GM12892 (cell line): Measurements from ENCODE around the gene ZNF57.

Experiments used
- POLR2A ChIP-seq: IDR thresholded peaks from 2 replicates; pipeline ENCODE4 v1.6.1; 2011; ENCODE audit warnings: low read depth, low read length, control low read depth
- POLR2AphosphoS5 ChIP-seq: IDR thresholded peaks from 2 replicates; pipeline ENCODE4 v1.6.1; 2011; ENCODE audit warnings: low read depth, low read length, control low read depth
- TAF1 ChIP-seq: IDR thresholded peaks from 2 replicates; pipeline ENCODE4 v1.6.1; 2011; ENCODE audit warnings: low read depth, mild to moderate bottlenecking, control low read depth, low read length, borderline replicate concordance

DNA sequence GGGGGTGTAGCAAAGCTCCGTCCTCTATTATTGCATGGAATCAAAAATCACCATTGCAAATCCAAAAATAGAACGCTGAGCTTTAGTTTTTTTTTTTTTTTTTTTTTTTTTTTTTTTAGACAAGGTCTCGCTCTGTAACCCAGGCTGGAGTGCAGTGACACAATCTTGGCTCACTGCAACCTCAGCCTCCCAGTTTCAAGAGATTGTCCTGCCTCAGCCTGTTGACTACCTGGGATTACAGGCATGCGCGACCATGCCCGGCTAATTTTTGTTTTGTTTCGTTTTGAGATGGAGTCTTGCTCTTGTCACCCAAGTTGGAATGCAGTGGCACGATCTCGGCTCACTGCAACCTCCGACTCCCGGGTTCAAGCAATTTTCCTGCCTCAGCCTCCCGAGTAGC, 59.4 kb downstream of the ZNF57 start:
- TF ChIP-seq TAF1 (no peak), POLR2A (no peak), POLR2AphosphoS5 (no peak)
